Fibroblast of pulmonary artery (primary cell): ENCODE results near the gene LRRC51.

ENCODE experiments used
- DNase-seq: peaks from one replicate; pipeline ENCODE4 v3.0.0-alpha.2; 2010; ENCODE audit warnings: low read depth
- H3K4me3 ChIP-seq: replicated peaks from 2 replicates; pipeline ENCODE4 v1.5.1; 2011; ENCODE audit warnings: low read depth, mild to moderate bottlenecking, control low read depth, low read length, moderate library complexity
- TF ChIP-seq, protein P1 (sequence below): IDR thresholded peaks from 2 replicates; pipeline ENCODE4 v1.5.1; 2011; ENCODE audit warnings: mild to moderate bottlenecking, control low read depth, low read length, inconsistent platforms; ENCODE audit errors: missing control alignments

The LRRC51 gene

DNA sequence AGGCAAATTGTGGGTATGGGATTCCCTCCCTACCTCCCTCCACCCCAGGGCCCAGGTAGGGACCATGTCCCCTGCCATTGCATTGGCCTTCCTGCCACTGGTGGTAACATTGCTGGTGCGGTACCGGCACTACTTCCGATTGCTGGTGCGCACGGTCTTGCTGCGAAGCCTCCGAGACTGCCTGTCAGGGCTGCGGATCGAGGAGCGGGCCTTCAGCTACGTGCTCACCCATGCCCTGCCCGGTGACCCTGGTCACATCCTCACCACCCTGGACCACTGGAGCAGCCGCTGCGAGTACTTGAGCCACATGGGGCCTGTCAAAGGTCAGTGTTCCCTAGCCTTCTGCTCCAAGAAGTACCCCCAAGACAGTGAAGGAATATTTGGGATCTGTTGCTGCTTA is 25.2 kb downstream of the LRRC51 start, which contains the start of gene TOMT:
Gene TOMT (plus strand): TSS at position 37 of the 400 bp plus-strand sequence. CDS start 28 bp downstream, at position 65.
- no peak for DNase-seq
- H3K4me3 ChIP-seq, result no peak within 1 kb of the TSS
- TF ChIP-seq, protein P1, sequence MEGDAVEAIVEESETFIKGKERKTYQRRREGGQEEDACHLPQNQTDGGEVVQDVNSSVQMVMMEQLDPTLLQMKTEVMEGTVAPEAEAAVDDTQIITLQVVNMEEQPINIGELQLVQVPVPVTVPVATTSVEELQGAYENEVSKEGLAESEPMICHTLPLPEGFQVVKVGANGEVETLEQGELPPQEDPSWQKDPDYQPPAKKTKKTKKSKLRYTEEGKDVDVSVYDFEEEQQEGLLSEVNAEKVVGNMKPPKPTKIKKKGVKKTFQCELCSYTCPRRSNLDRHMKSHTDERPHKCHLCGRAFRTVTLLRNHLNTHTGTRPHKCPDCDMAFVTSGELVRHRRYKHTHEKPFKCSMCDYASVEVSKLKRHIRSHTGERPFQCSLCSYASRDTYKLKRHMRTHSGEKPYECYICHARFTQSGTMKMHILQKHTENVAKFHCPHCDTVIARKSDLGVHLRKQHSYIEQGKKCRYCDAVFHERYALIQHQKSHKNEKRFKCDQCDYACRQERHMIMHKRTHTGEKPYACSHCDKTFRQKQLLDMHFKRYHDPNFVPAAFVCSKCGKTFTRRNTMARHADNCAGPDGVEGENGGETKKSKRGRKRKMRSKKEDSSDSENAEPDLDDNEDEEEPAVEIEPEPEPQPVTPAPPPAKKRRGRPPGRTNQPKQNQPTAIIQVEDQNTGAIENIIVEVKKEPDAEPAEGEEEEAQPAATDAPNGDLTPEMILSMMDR, result no peak

DNA sequence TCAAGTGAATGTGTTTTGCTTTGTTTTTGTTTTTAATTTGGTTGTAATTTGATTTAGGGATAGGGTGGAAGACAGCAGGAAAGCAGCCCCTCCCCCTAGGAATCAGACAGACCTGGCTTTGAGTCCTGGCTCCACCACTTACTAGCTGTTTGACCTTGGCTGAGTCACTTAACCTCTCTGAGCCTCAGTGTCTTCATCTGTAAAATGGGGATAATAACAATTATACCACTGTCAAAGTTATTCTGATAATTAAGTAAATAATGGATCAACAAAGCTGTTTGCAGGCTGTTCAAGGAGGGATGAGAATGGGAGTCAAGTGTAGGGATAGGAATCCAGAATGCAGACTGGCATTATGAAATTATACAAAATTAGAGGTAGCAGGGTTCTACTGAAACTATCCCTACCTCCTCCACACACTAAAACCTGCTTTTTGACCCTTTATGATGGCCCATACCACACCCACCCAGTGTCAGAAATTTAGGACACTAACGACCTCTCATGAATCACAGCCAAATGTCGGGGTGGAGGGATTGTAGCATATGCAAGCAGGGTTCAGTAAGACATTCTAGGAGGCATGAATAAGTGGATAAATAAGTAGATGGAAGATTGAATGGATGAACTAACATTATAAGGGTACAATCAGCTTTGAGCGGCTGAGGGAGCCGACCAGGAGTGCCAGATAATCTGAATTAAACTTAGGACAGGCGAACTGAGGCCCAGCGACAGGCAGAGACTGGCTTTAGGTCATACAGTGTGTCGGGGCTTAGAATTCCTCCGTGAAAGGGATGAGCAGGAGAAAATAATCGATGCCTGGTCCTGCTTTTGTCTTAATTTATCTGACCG is 30.9 kb downstream of the LRRC51 start:
- TF ChIP-seq, protein P1, result no peak
- DNase-seq, result no peak
- peak overlapping the region; percentile 77 for H3K4me3 ChIP-seq

GRCh38 chr11:72112143-72112977 is 31.7 kb downstream of the LRRC51 start, which contains the start of gene ANAPC15:
ANAPC15 (minus strand) TSS chr11:72112695; CDS start chr11:72111276, 1,419 bp downstream.
- peak; percentile 100 for DNase-seq

GRCh38 chr11:72112978-72113808 is 32.5 kb downstream of the LRRC51 start:
- no peak for DNase-seq
- TF ChIP-seq, protein P1, result no peak
- H3K4me3 ChIP-seq, result peak overlapping the region; percentile 77

More at GRCh38 chr11:72112143-72112977, 31.7 kb downstream of the LRRC51 start, which contains the start of gene ANAPC15:
- peak within 1 kb of the TSS; percentile 77 for H3K4me3 ChIP-seq
- TF ChIP-seq, protein P1, result no peak

DNA sequence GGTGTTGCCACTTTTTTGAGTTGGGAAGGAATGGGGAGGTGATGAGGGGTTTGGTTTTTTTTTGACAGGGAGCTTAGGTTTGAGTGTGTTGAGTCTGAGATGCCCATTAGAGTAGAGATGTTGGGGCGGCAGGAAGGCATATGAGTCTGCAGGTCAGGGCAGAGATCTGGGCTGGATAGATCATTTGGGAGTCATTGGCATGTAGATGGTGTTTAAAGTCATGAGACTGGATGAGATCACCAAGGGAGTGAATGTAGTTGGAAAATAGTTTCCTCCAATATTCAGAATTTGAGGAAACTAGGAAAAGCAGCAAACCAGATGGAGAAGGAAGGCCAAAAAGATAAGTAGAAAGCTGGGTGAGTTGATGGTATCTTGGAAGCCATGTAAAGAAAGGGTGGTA is 33.9 kb downstream of the LRRC51 start:
- DNase-seq, result no peak
- TF ChIP-seq, protein P1, result no peak
- no peak overlapping the region for H3K4me3 ChIP-seq
